H1 (cell line): ENCODE data around the gene KIAA1755. TPM values are rescaled to one million over a fixed set of nuclear protein-coding genes. Genes with fewer than 3 reads are reported as not detected.

Experiments
- CREB1 ChIP-seq: IDR thresholded peaks from 2 replicates; pipeline ENCODE4 v1.6.1; 2012; ENCODE audit warnings: inconsistent platforms
- HDAC6 ChIP-seq: IDR thresholded peaks from one replicate; pipeline ENCODE4 v1.7.1; 2012; ENCODE audit warnings: low read depth, mild to moderate bottlenecking, inconsistent platforms, low read length, moderate library complexity
- NRF1 ChIP-seq: IDR thresholded peaks from 2 replicates; pipeline ENCODE4 v1.6.1; 2011; ENCODE audit warnings: mild to moderate bottlenecking, low read depth, low read length, improper control_type of control experiment
- YY1 ChIP-seq: IDR thresholded peaks from 2 replicates; pipeline ENCODE4 v1.6.1; 2011; ENCODE audit warnings: low read depth, mild to moderate bottlenecking, low read length
- polyA plus RNA-seq, 7 experiments: library from polyadenylated mRNA; depleted of rRNA in 3 of 7; stranded (reverse) in 5 of 7; unstranded in 2 of 7; fragments of >200 nt in 5 of 7; fragments of 200-250 nt in 2 of 7; gene quantifications; 1 replicate in 5 of 7; 2 replicates in 1 of 7; 4 replicates in 1 of 7; pipeline versions ENCODE4 v1.2.1 to v1.2.3, GENCODE V29; 2011 to 2013; ENCODE audit warnings: missing spikeins in 2 of 7, mixed read lengths in 2 of 7
- total RNA-seq: library from RNA; stranded (reverse); fragmentation: NEBNext Ultra II Directional; extraction: Animal tissue kit (Norgen Biotek cat#: 25700); gene quantifications from 2 replicates; pipeline ENCODE4 v1.2.1, GENCODE V29; 2021
- TF ChIP-seq, protein P1 (sequence below): IDR thresholded peaks from 2 replicates; pipeline ENCODE4 v1.6.1; 2012; ENCODE audit warnings: inconsistent platforms
- TF ChIP-seq, protein P2 (sequence below): IDR thresholded peaks from 2 replicates; pipeline ENCODE4 v1.6.1; 2012; ENCODE audit warnings: low read length, inconsistent platforms

KIAA1755 gene
- total and polyA plus RNA-seq, 2 of the 8 experiments (the other 6 are each of a cell fraction or from before 2014, with no cell fraction given), result 0.23 TPM; not detected in 1

DNA sequence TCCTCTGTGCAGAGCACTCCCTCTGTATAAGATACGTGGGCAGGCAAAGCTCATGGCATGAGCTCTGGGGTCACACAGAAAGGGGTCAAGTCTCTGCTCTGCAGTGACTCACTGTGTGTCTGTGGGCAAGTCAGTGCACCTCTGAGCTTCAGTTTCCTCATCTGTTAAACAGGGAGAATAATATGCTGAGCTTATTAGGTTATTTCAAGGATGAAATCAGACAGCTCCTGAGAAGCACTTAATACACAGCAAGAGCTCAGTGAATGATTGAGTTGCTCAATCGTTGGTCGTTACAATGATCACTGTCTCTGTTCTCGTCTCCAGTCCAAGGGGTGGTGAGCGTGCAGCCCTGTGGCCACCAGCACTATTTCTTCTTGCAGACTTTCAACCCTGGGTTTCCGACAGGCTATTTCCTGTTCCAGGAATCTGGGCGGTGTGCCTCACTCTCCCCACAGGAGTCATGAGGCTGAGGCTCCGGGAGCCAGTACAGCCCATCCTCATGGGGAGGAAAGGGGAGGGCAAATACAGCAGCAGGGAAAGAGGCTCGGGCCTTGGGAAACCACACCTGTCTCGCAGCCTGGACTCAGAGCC lies 28.9 kb downstream of the KIAA1755 start (continued):
- TF ChIP-seq, protein P1, sequence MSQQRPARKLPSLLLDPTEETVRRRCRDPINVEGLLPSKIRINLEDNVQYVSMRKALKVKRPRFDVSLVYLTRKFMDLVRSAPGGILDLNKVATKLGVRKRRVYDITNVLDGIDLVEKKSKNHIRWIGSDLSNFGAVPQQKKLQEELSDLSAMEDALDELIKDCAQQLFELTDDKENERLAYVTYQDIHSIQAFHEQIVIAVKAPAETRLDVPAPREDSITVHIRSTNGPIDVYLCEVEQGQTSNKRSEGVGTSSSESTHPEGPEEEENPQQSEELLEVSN, result no peak
- TF ChIP-seq HDAC6 (no peak), NRF1 (no peak), YY1 (no peak), CREB1 (no peak)
- TF ChIP-seq, protein P2, sequence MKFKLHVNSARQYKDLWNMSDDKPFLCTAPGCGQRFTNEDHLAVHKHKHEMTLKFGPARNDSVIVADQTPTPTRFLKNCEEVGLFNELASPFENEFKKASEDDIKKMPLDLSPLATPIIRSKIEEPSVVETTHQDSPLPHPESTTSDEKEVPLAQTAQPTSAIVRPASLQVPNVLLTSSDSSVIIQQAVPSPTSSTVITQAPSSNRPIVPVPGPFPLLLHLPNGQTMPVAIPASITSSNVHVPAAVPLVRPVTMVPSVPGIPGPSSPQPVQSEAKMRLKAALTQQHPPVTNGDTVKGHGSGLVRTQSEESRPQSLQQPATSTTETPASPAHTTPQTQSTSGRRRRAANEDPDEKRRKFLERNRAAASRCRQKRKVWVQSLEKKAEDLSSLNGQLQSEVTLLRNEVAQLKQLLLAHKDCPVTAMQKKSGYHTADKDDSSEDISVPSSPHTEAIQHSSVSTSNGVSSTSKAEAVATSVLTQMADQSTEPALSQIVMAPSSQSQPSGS, result no peak
